Stimulated activated CD8-positive, alpha-beta memory T cell treated with anti-CD3 and anti-CD28 coated beads, Interleukin-12 subunit alpha, Interleukin-12 subunit beta, amount 100 ng/mL, for 4 hours (primary cell): ENCODE results near the gene CEBPZOS.
A peak's percentile ranks its signal among the peaks of the same experiment; 100 is the strongest.

Experiments used
- DNase-seq: peaks from one replicate; pipeline ENCODE4 v3.0.0-alpha.2; 2020; ENCODE audit warnings: low read depth

Gene CEBPZOS

DNA sequence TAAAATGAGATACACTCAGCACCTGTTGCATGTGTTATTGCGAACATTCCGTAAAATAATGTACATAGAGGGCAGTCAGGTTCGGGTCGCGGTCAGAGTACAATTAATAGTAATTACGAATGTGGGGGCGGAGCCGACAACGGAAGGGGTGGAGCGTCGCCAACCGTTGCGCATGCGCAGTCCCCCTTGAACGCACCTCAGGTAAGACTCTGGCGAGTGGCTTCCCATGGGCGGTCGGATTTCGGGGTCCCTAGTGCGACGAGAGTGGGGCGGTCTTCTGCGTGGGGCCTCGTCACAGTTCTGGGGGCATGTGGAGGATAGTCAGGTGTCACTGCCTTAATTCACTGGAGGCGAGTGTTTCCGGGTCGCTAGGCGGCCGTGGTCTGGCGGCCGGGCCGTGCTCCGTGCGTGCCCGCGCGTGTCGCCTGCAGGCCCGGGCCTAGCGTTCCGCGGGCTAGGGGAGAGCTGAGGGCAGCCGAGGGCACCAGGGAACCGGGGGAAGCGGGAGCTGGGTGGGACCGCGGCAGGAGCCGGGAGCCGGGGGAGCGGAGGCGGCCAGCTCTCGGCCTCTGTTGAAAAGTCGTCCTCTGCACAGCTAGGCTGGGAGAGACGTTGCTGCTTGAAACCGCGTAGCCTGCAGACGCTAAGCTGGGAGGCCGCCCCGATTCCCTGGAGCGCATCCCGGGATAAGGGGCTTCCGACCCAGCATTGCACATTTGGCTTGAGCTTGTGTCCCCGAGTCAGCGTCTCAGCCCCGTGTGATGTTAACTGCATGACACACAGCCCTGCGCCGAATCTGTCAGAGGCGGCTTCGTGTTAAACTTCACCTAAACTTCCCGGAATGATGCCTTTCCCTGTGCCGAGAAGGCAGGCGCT, at the start of gene CEBPZOS:
Gene CEBPZOS (plus strand): TSS at position 177 of the 876 bp plus-strand sequence. CDS start 3,209 bp downstream, outside the sequence.
- DNase-seq: peak; percentile 77

GRCh38 chr2:37148325-37148724, 48.0 kb upstream of the CEBPZOS start:
- no peak for DNase-seq

DNA sequence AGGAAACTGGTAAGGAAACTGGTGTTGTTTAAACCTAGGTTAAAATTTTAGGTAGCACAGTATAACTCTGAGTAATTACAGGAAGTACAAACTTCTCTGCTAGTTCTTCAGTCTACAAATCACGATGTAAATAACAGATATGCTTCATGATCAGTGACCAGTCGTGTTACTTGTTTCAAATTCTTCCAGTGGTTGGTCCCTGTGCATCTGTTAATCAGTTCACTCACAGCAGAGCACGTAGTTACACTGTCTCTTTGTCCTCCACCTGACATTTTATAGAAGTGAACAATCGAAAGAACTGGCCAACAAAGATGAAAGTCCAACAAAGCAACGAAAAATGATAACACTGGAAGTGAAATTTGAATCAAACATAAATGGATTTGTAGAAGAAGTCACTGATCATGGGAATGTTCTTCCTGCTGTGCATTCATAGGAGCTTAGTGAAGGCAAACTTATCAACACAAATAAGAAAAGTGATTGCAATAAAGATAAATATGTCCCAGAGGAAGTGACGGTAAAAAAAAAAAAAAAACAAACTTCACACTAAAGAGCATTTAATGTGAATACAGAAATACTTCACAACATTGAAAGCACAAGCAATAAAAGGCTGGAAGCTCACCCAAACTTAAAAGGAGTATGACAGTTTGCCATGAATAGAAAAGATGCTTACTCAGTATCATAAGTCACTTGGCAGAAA, 46.5 kb upstream of the CEBPZOS start:
- no peak for DNase-seq

- no peak for DNase-seq
Measured at GRCh38 chr2:37153224-37153623, 43.1 kb upstream of the CEBPZOS start.

- DNase-seq: no peak
Measured at GRCh38 chr2:37154785-37155184, 41.5 kb upstream of the CEBPZOS start.

GRCh38 chr2:37156071-37156856, 40.0 kb upstream of the CEBPZOS start:
- no peak for DNase-seq

- DNase-seq: peak; percentile 63
Measured at GRCh38 chr2:37156857-37157714, 39.2 kb upstream of the CEBPZOS start, which contains the start of gene EIF2AK2. EIF2AK2 (minus strand) TSS chr2:37156980; CDS start chr2:37147806, 9,174 bp downstream.

DNA sequence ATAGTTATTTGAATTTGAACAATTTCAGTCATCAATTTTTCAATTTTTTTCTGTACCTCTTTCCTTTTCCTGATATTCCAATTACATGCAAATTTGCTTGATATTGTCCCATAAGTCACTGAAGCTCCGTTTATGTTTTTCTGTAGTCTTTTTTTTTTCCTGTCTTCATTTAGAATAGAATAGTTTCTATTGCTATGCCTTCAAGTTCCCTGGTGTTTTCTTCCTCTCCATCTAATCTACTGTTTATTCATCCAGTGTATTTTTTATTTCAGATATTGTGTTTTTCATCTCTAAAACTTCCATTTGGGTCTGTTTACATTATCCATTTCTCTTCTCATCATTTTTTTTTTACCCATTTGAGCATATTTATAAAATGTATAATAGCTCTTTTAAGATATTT, 31.5 kb upstream of the CEBPZOS start:
- DNase-seq: no peak

- no peak for DNase-seq
Measured at GRCh38 chr2:37167636-37168180, 28.6 kb upstream of the CEBPZOS start.

GRCh38 chr2:37168217-37168981, 27.9 kb upstream of the CEBPZOS start:
- DNase-seq: no peak

- no peak for DNase-seq
Measured at GRCh38 chr2:37171624-37171950, 24.7 kb upstream of the CEBPZOS start.

- no peak for DNase-seq
Measured at GRCh38 chr2:37173741-37174140, 22.6 kb upstream of the CEBPZOS start.

GRCh38 chr2:37180006-37180639, 16.2 kb upstream of the CEBPZOS start:
- no peak for DNase-seq

- DNase-seq: no peak
Measured at GRCh38 chr2:37180640-37181039, 15.7 kb upstream of the CEBPZOS start.

- DNase-seq: no peak
Measured at GRCh38 chr2:37181726-37182684, 14.3 kb upstream of the CEBPZOS start.

GRCh38 chr2:37188570-37188969, 7.7 kb upstream of the CEBPZOS start, which contains the start of gene SULT6B1:
SULT6B1 (minus strand) TSS chr2:37188670; CDS start chr2:37188640, 30 bp downstream.
- DNase-seq: no peak

GRCh38 chr2:37189452-37190153, 6.7 kb upstream of the CEBPZOS start:
- DNase-seq: no peak

DNA sequence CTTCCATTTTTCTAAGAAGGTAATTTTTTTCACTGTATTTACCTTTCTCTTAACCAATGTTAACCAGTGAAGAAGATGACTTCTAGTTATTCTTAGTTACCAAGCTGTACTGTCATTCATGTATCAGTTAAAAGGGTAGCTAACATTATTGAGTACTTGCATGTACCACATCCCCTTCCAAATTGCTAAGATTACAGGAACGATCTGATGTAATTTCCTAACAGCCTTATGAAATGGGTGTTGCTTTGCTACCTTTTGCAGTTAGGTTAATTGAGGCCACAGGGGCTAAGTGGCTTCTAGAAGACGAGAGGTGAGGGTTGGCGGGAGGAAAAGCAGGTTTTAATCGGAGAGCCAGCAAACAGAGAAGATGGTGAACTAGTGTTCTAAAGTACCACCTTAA, 6.0 kb upstream of the CEBPZOS start:
- DNase-seq: no peak
